ENCODE measurements around the gene APLN. TPM values are rescaled to one million over a fixed set of nuclear protein-coding genes. Genes with fewer than 3 reads are reported as not detected.

The APLN gene
- total RNA-seq, 1 donor from 2014 or later: 1.3 TPM

DNA sequence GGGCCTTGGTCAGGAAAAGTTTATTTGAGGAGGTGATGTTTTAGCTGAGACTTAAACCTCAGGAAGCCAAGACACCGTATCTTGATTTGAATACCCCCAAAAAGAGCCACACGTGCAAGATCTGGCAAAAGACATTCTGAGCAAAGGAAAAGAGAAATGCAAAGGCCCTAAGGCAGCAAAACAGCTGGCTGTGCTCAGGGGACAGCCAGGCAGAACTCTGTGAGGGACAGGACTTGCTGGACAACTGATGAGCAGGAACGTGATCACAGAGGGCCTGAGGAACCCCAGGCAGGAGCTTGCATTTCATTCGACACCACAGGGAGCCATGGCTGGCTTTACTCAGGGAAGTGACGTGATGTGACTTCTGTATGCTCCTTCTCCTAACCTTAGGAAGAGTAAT lies 58.7 kb downstream of the APLN start:
- peaks cover 3% of the 10 kb centered on the region for H3K4me1 Mint-ChIP-seq
- H3K9me3 Mint-ChIP-seq: no peaks in the 10 kb centered on the region
- DNase-seq (ENCODE audit: low read depth, low spot score): no peak
- H3K36me3 Mint-ChIP-seq (ENCODE audit: low read depth): peaks cover 8% of the 10 kb centered on the region
- H3K4me3 Mint-ChIP-seq: no peak overlapping the region
- no peak overlapping the region for H3K27ac Mint-ChIP-seq (ENCODE audit: unreplicated experiment)
- TF ChIP-seq, protein P1, sequence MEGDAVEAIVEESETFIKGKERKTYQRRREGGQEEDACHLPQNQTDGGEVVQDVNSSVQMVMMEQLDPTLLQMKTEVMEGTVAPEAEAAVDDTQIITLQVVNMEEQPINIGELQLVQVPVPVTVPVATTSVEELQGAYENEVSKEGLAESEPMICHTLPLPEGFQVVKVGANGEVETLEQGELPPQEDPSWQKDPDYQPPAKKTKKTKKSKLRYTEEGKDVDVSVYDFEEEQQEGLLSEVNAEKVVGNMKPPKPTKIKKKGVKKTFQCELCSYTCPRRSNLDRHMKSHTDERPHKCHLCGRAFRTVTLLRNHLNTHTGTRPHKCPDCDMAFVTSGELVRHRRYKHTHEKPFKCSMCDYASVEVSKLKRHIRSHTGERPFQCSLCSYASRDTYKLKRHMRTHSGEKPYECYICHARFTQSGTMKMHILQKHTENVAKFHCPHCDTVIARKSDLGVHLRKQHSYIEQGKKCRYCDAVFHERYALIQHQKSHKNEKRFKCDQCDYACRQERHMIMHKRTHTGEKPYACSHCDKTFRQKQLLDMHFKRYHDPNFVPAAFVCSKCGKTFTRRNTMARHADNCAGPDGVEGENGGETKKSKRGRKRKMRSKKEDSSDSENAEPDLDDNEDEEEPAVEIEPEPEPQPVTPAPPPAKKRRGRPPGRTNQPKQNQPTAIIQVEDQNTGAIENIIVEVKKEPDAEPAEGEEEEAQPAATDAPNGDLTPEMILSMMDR (conservative IDR thresholded peaks at IDR 0.05): no peak
- H3K27me3 Mint-ChIP-seq (ENCODE audit: low read depth): no peaks in the 10 kb centered on the region

Other genes starting within 250 kb of the APLN start
- 122 and 123 TPM in 2 replicates for gene SMARCA1, start 131.5 kb downstream of the APLN start, total RNA-seq
- 41.6 and 43.1 TPM in 2 replicates for gene OCRL, start 114.7 kb downstream of the APLN start, total RNA-seq
- 0.32 and 0.40 TPM in 2 replicates for gene XPNPEP2, start 84.0 kb upstream of the APLN start, total RNA-seq
- gene SASH3, start 125.0 kb upstream of the APLN start, total RNA-seq: not detected in 2 replicates
- 25.0 and 27.9 TPM in 2 replicates for gene ZDHHC9, start 188.9 kb upstream of the APLN start, total RNA-seq